ENCODE results near the gene FPGT.
"Not testable (repeated sequence)": the region's sequence is repeated elsewhere in the genome, so short reads cannot be mapped to it uniquely, and the experiment has no call there.

GRCh38 chr1:74174423-74174822 lies 23.6 kb upstream of the FPGT start:
- TF ChIP-seq CTCF (IDR thresholded peaks at IDR 0.05 in 2 of 3, conservative IDR thresholded peaks at IDR 0.05 in 1 of 3; ENCODE audit: insufficient read depth in 2 of 3, low read depth in 1 of 3, low read length in 3 of 3); SMARCC2 (IDR thresholded peaks at IDR 0.05; ENCODE audit: low read depth); RAD21 (CRISPR knock-in tag; conservative IDR thresholded peaks at IDR 0.05 in 1 of 2, IDR thresholded peaks at IDR 0.05 in 1 of 2); MAFK (IDR thresholded peaks at IDR 0.05; ENCODE audit: low read length); ESRRA (IDR thresholded peaks at IDR 0.05; ENCODE audit: borderline replicate concordance, low read depth); ZNF785 (CRISPR knock-in tag; IDR thresholded peaks at IDR 0.05); YY1 (IDR thresholded peaks at IDR 0.05; ENCODE audit: borderline replicate concordance in 1 of 3, control insufficient read depth in 1 of 3, extremely low read depth in 1 of 3, insufficient read depth in 3 of 3, insufficient read length in 1 of 3, insufficient replicate concordance in 2 of 3, low read depth in 1 of 3, low read length in 2 of 3); TCF15 (CRISPR knock-in tag; IDR thresholded peaks at IDR 0.05); POLR2AphosphoS5 (IDR thresholded peaks at IDR 0.05; ENCODE audit: control insufficient read depth, insufficient read depth, low read depth, low read length); RUNX1 (IDR thresholded peaks at IDR 0.05; ENCODE audit: low read depth); BHLHE40 (IDR thresholded peaks at IDR 0.05; ENCODE audit: low read length): not testable (repeated sequence)
- TF ChIP-seq, protein P1, sequence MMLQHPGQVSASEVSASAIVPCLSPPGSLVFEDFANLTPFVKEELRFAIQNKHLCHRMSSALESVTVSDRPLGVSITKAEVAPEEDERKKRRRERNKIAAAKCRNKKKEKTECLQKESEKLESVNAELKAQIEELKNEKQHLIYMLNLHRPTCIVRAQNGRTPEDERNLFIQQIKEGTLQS (IDR thresholded peaks at IDR 0.05) = not testable (repeated sequence)
- TF ChIP-seq, protein P1 (CRISPR knock-in tag; conservative IDR thresholded peaks at IDR 0.05) = not testable (repeated sequence)

All from K562 (cell line).